T-helper 22 cell (primary cell): ENCODE data around the gene BRIX1.
A peak's percentile ranks its signal among the peaks of the same experiment; 100 is the strongest.

Experiments
- DNase-seq: peaks from one replicate; pipeline ENCODE4 v3.0.0-alpha.2; 2020; ENCODE audit warnings: low read depth

BRIX1 gene, protein sequence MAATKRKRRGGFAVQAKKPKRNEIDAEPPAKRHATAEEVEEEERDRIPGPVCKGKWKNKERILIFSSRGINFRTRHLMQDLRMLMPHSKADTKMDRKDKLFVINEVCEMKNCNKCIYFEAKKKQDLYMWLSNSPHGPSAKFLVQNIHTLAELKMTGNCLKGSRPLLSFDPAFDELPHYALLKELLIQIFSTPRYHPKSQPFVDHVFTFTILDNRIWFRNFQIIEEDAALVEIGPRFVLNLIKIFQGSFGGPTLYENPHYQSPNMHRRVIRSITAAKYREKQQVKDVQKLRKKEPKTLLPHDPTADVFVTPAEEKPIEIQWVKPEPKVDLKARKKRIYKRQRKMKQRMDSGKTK

DNA sequence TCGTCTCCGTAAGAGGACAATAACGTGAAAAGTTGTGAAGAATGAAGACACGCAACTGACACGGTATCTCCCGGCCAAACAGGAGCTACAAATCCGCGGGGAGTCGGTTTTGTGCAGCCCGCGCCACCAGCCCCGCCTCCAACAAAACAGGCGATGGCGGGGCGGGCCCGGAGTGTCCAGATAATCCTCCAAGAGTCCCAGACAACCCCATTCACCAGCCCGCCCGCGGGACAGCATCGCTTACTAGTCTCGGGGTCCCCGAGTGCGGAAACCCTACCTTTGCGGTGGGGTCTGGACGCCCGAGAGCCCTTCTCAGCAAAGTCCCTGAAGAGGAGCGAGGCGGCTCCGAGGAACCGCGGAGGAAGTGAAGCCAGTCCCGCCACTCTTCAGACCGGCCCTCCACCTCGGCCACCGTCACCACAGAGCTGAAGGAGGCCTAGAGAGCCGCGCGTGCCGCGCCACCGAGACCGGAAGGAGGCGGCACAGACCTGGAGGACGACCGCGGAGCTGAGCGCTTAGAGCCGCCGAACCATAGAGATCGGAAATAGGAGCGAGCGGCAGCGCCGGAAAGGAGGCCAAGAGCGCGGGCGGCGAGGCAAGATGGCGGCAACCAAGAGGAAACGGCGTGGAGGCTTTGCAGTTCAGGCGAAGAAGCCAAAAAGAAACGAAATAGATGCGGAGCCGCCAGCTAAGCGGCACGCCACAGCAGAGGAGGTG lies at the start of gene BRIX1, which contains the start of gene RAD1:
TSS of gene BRIX1 (plus strand) at position 573 of the 717 bp plus-strand sequence. CDS start at position 601, 28 bp downstream.
TSS of gene RAD1 (minus strand) at position 366 of the 717 bp plus-strand sequence. CDS start 612 bp downstream, outside the sequence.
- DNase-seq, result peak; percentile 91

DNA sequence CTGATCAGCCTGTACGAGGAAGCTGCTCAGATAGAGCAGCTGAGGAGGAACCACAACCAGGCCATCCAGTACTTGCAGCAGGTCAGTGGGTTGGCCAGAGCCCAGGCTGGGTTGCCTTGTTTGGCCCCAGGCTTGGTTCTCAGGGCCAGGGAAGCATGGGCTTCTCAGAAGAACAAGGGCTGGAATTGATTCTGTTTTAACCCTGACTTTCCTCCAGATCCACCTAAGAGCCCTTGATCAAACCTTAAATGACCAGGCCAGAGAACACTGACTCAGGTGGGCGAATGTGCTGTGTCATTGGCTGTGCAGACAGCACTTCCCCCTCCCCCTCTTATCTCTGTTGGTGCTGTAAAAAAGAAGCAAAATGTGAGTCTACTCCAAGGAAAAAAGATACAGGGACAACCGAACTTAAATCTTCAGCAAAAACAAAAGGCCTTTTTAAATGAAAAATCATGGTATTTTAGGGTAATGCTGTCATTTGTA lies 48.5 kb upstream of the BRIX1 start:
- DNase-seq, result no peak

DNA sequence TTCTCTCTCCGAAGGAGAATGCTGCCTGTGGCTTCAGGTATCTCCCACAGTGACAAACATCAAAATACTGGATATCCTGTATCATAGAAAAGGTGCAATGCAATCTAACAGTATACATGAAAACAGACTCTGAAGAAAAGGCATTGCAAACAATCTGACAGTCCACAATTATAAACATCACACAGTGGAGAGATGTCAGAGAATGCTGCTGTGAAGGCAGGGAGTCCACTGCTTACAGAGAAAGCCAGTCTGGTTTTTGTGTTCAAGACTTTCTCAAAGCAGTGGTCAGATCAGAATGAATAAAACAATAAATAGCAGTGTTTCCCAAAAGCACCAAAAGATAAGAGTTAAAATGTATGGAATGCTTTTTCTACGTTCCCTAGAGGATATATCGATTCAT lies 47.9 kb upstream of the BRIX1 start:
- no peak for DNase-seq

DNA sequence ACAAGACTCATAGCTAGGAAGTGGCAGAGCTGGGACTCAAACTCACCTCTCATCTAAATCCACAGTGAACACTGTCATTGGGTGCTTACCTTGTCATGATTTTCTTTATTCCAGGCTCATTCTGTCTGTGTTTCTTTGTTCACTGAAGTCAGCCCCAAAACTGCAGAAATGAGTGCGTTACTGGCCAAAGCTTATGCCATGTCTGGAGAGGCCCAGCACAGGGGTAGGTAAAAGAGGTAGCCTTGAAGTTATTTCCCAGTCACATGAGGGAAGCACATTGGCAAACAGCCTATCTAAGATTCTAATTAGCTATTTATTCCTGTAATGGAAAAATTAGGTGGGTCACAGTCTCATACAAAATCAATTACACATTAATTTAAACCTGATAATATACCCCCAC lies 46.7 kb upstream of the BRIX1 start:
- DNase-seq, result no peak

DNA sequence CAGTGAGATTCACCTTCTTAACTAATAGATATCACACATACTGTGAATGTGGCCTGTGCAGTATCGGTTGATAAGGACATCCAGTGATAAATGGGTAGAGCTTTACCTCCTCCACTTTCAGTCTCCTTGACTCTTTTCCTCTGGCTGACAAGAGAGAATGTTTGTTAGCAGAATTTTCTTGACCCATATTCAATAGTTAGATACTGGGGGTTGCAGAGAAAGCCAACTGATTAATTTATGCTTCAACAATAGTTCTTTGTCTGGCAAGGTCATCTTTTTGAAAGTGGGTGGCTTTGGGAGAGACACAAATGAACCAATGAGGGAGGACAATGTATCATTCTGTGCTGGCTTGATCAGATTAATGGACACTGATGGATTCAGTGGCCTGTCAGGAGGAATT lies 46.3 kb upstream of the BRIX1 start:
- DNase-seq, result no peak

DNA sequence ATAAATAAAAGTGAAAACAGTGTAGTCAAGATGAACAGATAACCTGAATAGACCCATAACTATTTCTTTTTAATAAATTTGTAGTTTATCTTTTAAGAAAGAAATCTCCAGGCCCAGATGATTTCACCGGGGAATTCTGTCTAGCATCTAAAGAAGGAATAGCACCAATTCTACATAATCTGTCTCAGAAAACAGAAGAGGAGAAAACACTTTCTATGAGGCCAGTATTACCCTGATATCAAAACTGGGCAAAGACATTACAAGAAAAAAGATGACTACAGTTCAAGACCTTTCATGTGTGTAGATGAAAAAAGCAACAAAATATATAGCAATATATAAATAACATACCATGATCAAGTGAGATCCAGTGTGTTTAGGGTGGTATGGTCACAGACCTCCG lies 45.1 kb upstream of the BRIX1 start:
- no peak for DNase-seq

DNA sequence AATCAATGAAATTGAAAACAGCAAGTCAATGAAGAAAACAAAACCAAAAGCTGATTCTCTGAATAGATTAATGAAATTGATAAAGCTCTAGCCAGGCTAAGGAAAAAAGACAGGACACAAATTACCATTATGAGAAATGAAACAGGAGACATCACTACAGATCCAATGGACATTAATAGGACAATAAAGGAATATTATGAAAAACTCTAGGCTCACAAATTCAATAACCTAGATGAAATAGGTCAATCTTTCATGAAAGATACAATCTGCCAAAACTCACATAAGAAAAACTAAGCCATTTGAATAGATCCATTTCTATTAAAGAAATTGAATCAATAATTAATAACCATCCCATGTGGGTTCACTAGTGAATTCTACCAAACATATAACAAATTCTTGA lies 39.2 kb upstream of the BRIX1 start:
- DNase-seq, result no peak

DNA sequence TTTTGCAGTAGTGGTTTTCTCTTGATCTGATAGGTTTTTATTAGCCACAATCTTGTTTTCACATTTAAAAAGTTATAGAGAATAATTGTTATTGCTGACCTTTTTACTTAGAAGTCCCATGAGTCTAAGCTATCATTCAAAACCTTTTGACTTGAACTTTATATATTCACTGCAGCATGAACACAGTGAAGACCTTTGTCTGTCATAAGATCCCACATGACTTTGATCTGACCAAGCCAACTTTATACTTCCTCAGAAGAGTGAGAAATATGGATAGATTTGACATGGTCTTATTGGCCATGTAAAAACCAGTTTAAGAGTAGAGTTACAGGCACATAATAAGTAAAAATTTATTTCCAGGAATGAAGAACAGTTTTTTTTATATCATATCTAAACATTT lies 34.3 kb upstream of the BRIX1 start:
- DNase-seq, result no peak

DNA sequence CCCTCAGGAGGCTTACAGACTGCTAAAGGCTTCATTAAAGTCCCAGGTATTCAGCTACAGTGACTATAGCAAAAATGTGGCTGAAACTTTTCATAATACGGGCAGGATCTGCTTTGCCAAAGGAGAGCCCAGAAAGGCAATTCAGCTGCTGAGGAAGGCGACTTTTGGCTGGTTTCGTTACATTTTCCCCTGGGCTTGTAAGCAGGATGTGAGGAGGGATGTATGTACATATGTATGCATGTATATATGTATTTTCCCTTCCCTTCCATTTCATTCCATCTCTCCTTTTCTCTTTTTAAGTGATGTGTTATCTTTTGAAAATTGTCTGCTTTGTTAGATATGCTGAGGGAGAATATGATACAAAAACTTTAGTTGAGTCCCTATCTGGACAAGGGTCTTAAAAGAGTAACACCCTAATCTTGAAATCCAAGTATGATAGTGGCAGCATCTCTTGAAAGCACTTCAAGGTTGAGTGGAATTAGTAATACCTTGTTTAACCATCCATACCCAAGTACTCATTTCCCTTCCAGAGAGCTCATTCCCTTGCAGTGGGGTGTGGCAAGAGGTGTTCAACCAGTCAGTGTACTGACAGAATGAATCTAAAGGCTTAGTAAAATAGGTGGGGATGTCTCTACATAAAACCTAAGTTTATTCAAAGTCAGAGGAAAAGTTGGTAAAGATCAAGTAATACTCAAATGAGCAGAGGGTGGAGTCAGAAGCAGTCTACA lies 29.0 kb upstream of the BRIX1 start:
- DNase-seq, result no peak

DNA sequence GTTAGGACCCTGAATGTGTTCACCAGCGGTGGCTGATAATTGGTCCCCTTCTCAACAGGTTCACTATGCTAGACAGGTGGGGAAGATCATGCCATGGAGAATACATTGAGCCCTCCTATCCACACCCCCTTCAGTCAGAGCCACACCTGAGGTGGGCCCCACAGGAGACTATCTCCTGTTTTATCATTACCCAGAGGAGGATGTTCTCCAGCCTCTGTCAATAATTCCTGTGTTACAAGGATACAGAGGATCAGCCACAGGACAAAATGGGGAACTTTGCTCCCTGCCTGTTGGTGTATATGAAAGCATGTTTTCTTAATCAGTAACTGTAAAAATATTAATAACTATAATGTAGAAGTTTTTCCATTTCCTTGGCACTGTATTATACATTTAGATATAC lies 26.1 kb upstream of the BRIX1 start:
- no peak for DNase-seq

DNA sequence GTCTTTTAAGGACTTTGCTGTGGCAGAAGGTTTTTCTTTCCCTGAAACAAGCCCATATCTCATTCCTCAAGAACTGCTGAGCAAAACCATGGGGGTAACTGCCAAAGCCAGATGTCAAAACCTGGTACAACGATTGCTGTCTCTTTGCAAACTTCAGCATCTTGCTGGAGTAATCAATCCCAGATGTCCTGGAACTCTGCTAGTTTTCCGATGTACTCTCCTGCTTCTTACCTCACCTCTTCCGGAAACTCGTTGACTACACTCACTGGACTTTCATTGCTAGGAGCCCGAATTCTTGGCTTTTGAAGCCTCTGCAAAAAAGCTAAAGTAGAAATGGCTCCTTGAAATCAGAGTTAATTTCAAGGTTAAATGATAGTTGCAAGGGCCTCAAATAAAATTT lies 23.5 kb upstream of the BRIX1 start:
- no peak for DNase-seq

DNA sequence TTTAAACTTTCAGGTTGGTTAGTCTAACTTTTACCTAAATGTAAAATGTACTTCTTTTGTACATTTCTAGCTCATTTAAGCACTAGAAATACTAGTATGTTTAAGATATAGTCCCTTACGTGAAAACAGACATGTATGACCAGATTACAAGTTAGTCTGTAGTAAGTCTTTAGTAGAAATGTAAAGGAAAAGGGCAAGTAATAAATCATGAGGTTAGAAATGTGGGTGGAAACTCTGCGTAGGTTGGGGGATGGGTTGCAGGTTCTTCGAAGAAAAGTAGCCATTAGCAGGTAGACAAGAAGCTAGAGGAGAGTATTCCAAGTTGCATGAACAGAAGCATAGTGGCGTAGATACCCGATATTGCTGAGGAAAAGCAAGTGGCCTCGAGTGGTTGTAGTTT lies 23.1 kb upstream of the BRIX1 start:
- no peak for DNase-seq

DNA sequence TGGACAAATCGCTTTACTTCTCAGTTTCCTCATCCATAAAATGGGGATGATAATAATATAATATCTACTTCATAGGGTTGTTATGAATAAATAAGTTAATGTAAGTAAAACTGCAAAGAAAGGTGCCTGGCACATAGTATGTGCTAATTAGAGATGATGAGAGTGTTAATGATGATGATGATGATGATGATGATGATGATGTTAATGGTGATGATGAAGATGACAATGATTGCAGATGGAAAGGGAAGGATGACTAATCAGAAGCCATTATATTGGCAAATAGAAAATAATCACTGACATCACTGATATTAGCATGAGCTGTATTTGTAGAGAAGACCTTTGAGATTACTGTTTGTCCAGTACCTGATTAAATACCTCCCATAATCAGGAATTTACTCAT lies 20.8 kb upstream of the BRIX1 start:
- no peak for DNase-seq

DNA sequence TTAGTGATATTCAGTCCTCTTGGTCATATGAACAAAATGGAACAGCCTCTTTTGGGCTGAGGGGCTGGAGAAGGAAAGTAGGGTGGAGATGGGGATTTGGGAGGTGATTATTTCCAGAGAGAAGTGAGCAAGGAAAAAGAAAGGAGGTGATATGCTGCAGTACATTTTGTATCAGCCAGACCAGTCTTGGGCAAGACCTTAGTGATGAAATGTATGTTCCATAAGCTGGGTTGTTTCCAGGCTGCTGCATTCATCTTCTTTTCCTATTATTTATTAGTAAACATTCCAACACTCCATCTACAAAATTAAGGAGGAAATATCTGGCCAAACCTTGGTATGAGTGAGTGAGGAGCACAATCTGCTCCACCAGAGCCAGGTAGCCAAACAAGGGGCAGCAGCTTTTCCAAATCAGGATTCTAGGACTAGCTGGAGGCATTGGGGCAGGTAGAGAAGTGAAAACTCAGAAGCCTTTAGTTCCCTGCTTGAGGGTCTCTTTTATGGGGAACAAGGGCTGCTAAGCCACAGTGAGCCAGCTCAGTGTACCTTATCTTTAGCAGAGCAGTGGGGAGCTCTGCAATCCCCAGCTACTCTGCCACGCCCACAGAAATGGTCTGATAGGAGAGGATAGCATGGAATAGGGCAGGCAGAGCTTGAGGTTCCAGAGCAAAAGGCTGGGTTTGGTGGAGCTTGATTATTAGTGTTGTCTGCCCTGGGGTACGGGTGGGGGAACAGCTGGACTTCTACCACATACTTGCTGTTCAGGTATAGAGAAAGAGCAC lies 19.7 kb upstream of the BRIX1 start:
- no peak for DNase-seq

DNA sequence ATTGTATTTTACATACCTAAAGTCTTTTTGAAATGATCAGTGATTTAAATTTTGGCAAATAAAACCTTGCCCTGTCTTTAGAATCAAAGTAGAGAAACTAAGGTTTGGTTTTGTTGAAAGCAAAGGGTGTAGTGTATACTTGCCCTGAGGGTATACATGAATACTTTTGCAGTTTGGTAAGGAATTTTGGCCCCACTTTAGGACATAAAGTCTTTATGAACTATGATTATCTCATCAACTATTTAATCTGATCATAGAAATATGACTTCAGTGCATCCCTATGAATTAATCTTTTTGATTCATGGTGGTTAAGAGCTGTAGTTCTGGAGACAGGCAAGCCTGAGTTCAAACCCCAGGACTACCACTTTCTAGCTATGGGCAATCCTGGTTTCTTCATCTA lies 17.9 kb upstream of the BRIX1 start:
- no peak for DNase-seq

DNA sequence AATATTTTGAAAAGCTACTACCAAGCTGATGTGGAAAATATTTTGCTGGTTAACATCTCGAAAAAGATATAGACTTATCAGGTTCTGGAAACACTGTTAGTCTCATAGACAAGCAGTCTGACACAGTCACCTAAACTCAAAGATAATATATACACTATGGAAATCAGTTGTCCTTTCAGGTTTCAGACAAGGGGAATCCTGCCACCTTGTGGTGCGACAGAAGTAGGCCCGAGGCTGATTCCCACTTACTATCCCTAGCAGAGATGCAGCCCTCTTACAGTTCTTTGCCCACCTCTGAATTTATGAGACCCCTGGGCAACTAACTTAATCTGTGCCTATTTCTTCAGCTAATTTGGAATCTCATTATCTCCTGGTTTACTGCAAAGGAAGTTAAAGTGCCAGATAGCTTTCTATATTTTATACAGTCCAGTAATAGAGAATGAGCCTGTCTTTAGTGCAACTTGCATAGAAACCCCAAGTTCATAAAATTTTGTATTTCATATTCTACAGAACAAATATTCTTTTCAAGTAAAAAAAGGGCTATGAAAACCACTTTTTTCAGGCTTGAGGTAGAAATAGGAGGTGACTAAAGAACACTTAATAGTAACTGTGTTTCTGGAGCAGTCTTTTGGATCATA lies 17.1 kb upstream of the BRIX1 start:
- DNase-seq, result peak; percentile 12

DNA sequence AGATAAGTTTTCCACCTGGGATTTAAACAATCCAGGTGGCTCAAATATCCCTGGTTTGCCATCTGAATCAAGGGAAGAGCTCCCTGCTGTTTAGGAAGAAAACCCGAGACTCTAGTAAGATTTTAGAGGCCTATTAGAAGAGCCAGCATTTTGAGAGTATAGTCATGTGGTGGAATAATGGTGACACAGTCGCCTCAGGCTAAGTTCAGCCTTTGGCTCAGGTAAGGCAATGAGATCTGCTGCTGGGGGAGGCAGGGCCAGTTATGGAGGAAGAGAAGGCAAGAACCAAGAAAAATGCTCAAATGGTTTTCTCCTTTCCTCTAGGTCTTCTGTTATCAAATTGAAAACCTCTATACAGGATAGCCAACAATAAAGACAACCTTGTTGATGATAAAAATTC lies 16.4 kb upstream of the BRIX1 start:
- no peak for DNase-seq

DNA sequence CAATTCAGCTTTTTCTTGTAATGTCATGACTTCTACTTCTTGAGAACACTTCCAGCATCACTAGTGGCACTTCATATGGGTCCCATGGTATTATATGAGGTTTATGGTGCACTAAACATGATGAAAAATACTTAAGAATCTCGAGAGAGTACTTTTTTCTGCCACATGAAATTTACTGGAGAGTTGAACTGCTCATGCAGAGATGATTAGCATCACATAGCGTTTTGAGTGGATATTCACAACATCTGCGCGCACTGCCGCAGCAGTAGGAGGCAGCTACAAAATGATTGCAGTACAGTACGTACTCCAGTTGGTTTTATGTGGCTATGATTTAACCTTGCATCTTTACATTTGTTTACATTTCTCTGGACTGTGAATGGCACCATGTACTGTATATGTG lies 14.9 kb upstream of the BRIX1 start:
- no peak for DNase-seq

DNA sequence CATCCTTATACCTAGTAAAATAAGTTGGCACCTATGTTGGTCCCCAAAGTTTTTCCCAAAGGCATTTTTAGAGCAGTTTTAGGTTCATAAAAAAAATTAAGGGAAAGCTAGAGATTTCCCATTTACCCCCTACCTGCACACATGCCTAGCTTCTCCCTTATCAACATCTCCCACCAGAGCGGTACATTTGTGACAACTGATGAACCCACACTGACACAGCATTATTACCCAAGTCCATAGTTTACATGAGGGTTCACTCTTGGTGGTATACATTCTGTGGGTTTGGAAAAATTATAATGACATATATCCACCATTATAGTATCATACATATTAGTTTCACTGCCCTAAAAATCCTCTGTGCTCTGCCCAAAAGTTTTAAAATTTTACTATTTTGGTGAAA lies 12.3 kb upstream of the BRIX1 start:
- DNase-seq, result no peak

DNA sequence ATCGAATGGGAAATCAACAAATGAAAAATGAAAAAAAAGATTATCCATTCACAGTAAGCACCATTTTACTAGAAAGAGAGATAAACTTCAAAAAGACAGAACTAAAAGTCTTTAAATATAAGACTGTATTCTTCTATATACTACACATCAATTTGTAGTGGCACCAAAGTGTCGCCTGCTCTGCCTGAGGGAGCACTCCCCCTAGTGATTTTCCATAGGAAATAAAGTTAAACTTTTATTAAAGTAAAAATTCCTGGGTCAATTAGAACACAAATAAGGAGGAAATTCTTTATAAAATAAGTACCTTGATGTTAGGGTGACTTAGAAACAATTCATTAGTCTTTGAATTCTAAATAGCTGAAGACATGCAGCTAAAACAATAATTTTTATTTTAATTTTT lies 9.9 kb upstream of the BRIX1 start:
- no peak for DNase-seq

DNA sequence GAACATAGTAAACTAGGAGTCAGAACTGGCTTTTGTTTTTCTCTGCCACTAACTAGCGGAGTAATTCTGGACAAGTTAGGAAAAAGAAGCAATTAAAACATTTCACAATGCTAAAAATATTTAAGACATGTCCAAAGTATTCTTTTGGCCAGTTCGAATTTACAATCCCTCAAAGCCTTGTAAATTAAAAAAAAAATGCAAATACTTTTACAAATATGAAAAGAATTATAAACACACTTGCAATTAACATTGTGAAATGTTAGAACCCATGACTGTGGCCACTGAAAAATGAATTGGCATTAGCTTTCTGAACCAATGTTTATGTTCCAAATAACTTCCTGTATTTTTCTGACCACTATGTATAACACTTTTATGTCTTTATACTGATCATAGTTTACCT lies 2.4 kb upstream of the BRIX1 start:
- DNase-seq, result no peak
